HCT116 (cell line): Measurements from ENCODE around the gene CHST14. TPM values are rescaled to one million over a fixed set of nuclear protein-coding genes. Genes with fewer than 3 reads are reported as not detected.

Source experiments
- ATAC-seq: fragments of 200-7000 bp; cut with Tn5 transposase; 2 replicates; pipeline ENCODE4 v1.9.1; 2020; ENCODE audit warnings: mild to moderate bottlenecking, moderate library complexity
- BruUV-seq: library from RNA; stranded (reverse); fragments of 400-500 nt; replicated peaks from 2 replicates; lab custom pipeline; 2021; lab: Mats Ljungman, UMichigan
- CTCF ChIA-PET: fragments of 300-600 bp; sonication (Branson Sonifier 250); formaldehyde crosslinking; loops from one replicate; lab custom pipeline; 2021; ENCODE audit warnings: antibody characterized with exemption; lab: Charles Lee
- POLR2A ChIA-PET: fragments of 300-600, 350-600 bp; sonication (Branson Sonifier 250); formaldehyde crosslinking; loops from one replicate; lab custom pipeline; 2021; ENCODE audit warnings: antibody characterized with exemption; lab: Charles Lee
- RAD21 ChIA-PET, 2 experiments: fragments of 300-600 bp; sonication (Branson Sonifier 250); formaldehyde crosslinking; loops; one replicate each; lab custom pipeline; 2023; ENCODE audit warnings: low total read pairs in 2 of 2; ENCODE audit not compliant: uncharacterized antibody in 2 of 2, unreplicated experiment in 2 of 2, low non-redundant PET in 1 of 2; lab: Charles Lee
- DNase-seq: peaks from one replicate; pipeline ENCODE4 v3.0.0-alpha.2; 2010; ENCODE audit warnings: low read depth, low spot score
- H2AFZ ChIP-seq: fragments of 200-600 bp; shearing (Covaris generic), sonication (generic); 2 replicates; pipeline ENCODE4 v1.6.1; 2017; ENCODE audit warnings: low read depth, mixed run types, mixed read lengths, antibody characterized with exemption, low read length; ENCODE audit not compliant: poor library complexity, severe bottlenecking
- H3K27ac ChIP-seq: 2 replicates; pipeline ENCODE4 v1.5.1; 2012; ENCODE audit warnings: low read depth, low read length
- H3K27me3 ChIP-seq: fragments of 200-600 bp; sonication (generic); 2 replicates; pipeline ENCODE4 v1.6.1; 2016; ENCODE audit warnings: mixed run types, low read length, mixed read lengths; ENCODE audit not compliant: insufficient read depth
- H3K36me3 ChIP-seq, 2 experiments: fragments of 200-500 bp in 1 of 2; fragments of 200-600 bp in 1 of 2; sonication (Bioruptor generic) in 1 of 2; sonication (generic) in 1 of 2; 2 replicates each; pipeline versions ENCODE4 v1.5.1 to v1.6.1; 2014 to 2016; ENCODE audit warnings: low read length in 2 of 2, inconsistent platforms in 1 of 2, mixed read lengths in 1 of 2, mixed run types in 1 of 2; ENCODE audit not compliant: insufficient read depth in 2 of 2, control insufficient read depth in 1 of 2
- H3K4me1 ChIP-seq, 2 experiments: fragments of 200-600 bp in 1 of 2; sonication (generic) in 1 of 2; 2 replicates each; pipeline versions ENCODE4 v1.5.1 to v1.6.1; 2012 to 2017; ENCODE audit warnings: low read length in 2 of 2, inconsistent platforms in 1 of 2, mild to moderate bottlenecking in 1 of 2, mixed read lengths in 1 of 2, mixed run types in 1 of 2, moderate library complexity in 1 of 2; ENCODE audit not compliant: insufficient read depth in 2 of 2, control insufficient read depth in 1 of 2
- H3K4me2 ChIP-seq: fragments of 200-600 bp; sonication (generic); 2 replicates; pipeline ENCODE4 v1.6.1; 2017; ENCODE audit warnings: mixed run types, low read length, mixed read lengths
- H3K4me3 ChIP-seq, 2 experiments: fragments of 200-600 bp in 1 of 2; sonication (generic) in 1 of 2; replicated peaks in 1 of 2; 2 replicates each; pipeline ENCODE4 v1.5.1; 2011 to 2016; ENCODE audit warnings: low read length in 2 of 2, control low read depth in 1 of 2, low read depth in 1 of 2, mild to moderate bottlenecking in 1 of 2, mixed read lengths in 1 of 2, mixed run types in 1 of 2
- H3K79me2 ChIP-seq: fragments of 200-600 bp; sonication (generic); 2 replicates; pipeline ENCODE4 v1.6.1; 2017; ENCODE audit warnings: mild to moderate bottlenecking, mixed run types, low read length, moderate library complexity, mixed read lengths; ENCODE audit not compliant: insufficient read depth
- H3K9ac ChIP-seq: fragments of 200-600 bp; sonication (generic); 2 replicates; pipeline ENCODE4 v1.6.1; 2016; ENCODE audit warnings: low read length, mixed read lengths
- H3K9me2 ChIP-seq: fragments of 200-600 bp; sonication (generic), shearing (Covaris generic); 2 replicates; pipeline ENCODE4 v1.6.1; 2017; ENCODE audit warnings: mixed run types, mild to moderate bottlenecking, moderate library complexity; ENCODE audit not compliant: insufficient read depth
- H3K9me3 ChIP-seq, 2 experiments: fragments of 200-500 bp in 1 of 2; fragments of 200-600 bp in 1 of 2; sonication (Bioruptor generic) in 1 of 2; sonication (generic) in 1 of 2; 2 replicates each; pipeline ENCODE4 v1.6.1; 2014 to 2017; ENCODE audit warnings: low read length in 2 of 2, mixed read lengths in 2 of 2, inconsistent platforms in 1 of 2, low read depth in 1 of 2, mild to moderate bottlenecking in 1 of 2, mixed run types in 1 of 2, moderate library complexity in 1 of 2; ENCODE audit not compliant: control insufficient read depth in 1 of 2, insufficient read depth in 1 of 2
- H4K20me1 ChIP-seq: fragments of 200-600 bp; sonication (generic), shearing (Covaris generic); 2 replicates; pipeline ENCODE4 v1.6.1; 2017; ENCODE audit warnings: mixed run types, mild to moderate bottlenecking, moderate library complexity; ENCODE audit not compliant: insufficient read depth
- CBX3 ChIP-seq: IDR thresholded peaks from 2 replicates; pipeline ENCODE4 v1.6.1; 2012; ENCODE audit warnings: low read depth
- CEBPB ChIP-seq: IDR thresholded peaks from 2 replicates; pipeline ENCODE4 v1.6.1; 2012; ENCODE audit warnings: low read depth
- JUND ChIP-seq: IDR thresholded peaks from 2 replicates; pipeline ENCODE4 v1.6.1; 2012
- MAX ChIP-seq: IDR thresholded peaks from 2 replicates; pipeline ENCODE4 v1.6.1; 2012
- SIN3A ChIP-seq: IDR thresholded peaks from 2 replicates; pipeline ENCODE4 v1.6.1; 2012; ENCODE audit warnings: low read depth
- SP1 ChIP-seq: IDR thresholded peaks from 2 replicates; pipeline ENCODE4 v1.6.1; 2012; ENCODE audit warnings: low read depth
- SRF ChIP-seq: IDR thresholded peaks from 2 replicates; pipeline ENCODE4 v1.6.1; 2012; ENCODE audit warnings: low read depth
- YY1 ChIP-seq: IDR thresholded peaks from 2 replicates; pipeline ENCODE4 v1.6.1; 2011; ENCODE audit warnings: low read length, low read depth, moderate library complexity, mild to moderate bottlenecking; ENCODE audit not compliant: insufficient replicate concordance; ENCODE audit errors: extremely low read depth
- ZFX ChIP-seq: fragments of 450-650 bp; IDR thresholded peaks from 2 replicates; pipeline ENCODE4 v1.6.1; 2017
- ZNF274 ChIP-seq: fragments of 200-500 bp; sonication (Bioruptor generic); IDR thresholded peaks from 2 replicates; pipeline ENCODE4 v1.6.1; 2014; ENCODE audit warnings: mild to moderate bottlenecking, low read depth, low read length, inconsistent platforms
- intact Hi-C: fragments of 100-400 bp; cut with micrococcal nuclease; formaldehyde crosslinking; loops from 2 replicates; pipeline ENCODE4 v1.10.0; 2022
- total RNA-seq: library from RNA; stranded (reverse); gene quantifications from one replicate; pipeline ENCODE4 v1.2.1, GENCODE V29; 2021; ENCODE audit not compliant: unreplicated experiment
- TF ChIP-seq, protein P1 (sequence below): IDR thresholded peaks from 2 replicates; pipeline ENCODE4 v1.6.1; 2012
- TF ChIP-seq, protein P2 (sequence below), 3 experiments: fragments of 200-600 bp in 1 of 3; sonication (generic) in 1 of 3; IDR thresholded peaks in 2 of 3; conservative IDR thresholded peaks in 1 of 3; 2 replicates each; pipeline ENCODE4 v1.5.1; 2012 to 2017; ENCODE audit warnings: low read depth in 2 of 3, low read length in 2 of 3, antibody characterized with exemption in 1 of 3, borderline replicate concordance in 1 of 3, control low read depth in 1 of 3, mild to moderate bottlenecking in 1 of 3, mixed read lengths in 1 of 3, mixed run types in 1 of 3, moderate library complexity in 1 of 3; ENCODE audit not compliant: insufficient read depth in 1 of 3

Gene CHST14
- total RNA-seq, 1 experiment from 2014 or later, result 12.7 TPM

- Histone ChIP-seq H3K4me3 (no peak overlapping the region), H3K9me2 (no peaks in the 10 kb centered on the region), H3K9me3 (no peaks in the 10 kb centered on the region), H3K79me2 (peaks cover 90% of the 10 kb centered on the region), H3K4me1 (peaks cover 15 to 26% of the 10 kb centered on the region in 2 experiments), H3K27me3 (no peaks in the 10 kb centered on the region), H4K20me1 (no peaks in the 10 kb centered on the region; the same call in 1 of the 2 replicates), H3K36me3 (no peaks in the 10 kb centered on the region), H2AFZ (no peak overlapping the region), H3K27ac (no peak overlapping the region), H3K9ac (no peak overlapping the region), H3K4me2 (no peak overlapping the region; the same call in 1 of the 2 replicates)
- DNase-seq (no peak), ATAC-seq (no peak)
- intact Hi-C loops, result no loop called here
- ChIA-PET POLR2A (no interaction called here), RAD21 (no interaction called here), CTCF (no interaction called here)
- TF ChIP-seq CEBPB (no peak), CBX3 (no peak), SRF (no peak), ZNF274 (no peak), ZFX (no peak), SIN3A (no peak), MAX (no peak)
- TF ChIP-seq, protein P1, sequence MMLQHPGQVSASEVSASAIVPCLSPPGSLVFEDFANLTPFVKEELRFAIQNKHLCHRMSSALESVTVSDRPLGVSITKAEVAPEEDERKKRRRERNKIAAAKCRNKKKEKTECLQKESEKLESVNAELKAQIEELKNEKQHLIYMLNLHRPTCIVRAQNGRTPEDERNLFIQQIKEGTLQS, result no peak
- BruUV-seq, result no TSS peak
Measured at GRCh38 chr15:40448354-40448753, 22.4 kb upstream of the CHST14 start.

DNA sequence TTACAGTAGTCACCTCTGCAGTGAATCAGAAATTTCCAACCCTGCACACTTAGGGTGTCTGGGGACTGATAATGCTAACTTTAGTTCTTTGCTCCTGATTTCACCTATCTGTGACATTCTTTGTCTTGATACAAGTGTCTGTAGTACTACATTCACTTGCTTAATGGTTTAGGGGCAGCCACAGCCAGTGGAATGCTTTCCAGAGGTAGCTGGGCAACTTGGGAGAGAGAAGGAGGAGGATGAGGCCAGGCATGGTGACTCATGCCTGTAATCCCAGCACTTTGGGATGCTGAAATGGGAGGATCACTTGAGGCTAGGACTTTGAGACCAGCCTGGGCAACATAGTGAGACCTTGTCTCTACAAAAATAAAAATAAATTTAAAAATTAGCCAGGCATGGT lies 21.5 kb upstream of the CHST14 start:
- H3K9me2 ChIP-seq, result no peaks in the 10 kb centered on the region
- no peak for TF ChIP-seq CBX3
- no peak for TF ChIP-seq SP1
- TF ChIP-seq, protein P1, result no peak
- no peak for TF ChIP-seq MAX
- no peak for TF ChIP-seq JUND
- no peak for TF ChIP-seq YY1
- TF ChIP-seq CEBPB, result no peak
- TF ChIP-seq, protein P2, sequence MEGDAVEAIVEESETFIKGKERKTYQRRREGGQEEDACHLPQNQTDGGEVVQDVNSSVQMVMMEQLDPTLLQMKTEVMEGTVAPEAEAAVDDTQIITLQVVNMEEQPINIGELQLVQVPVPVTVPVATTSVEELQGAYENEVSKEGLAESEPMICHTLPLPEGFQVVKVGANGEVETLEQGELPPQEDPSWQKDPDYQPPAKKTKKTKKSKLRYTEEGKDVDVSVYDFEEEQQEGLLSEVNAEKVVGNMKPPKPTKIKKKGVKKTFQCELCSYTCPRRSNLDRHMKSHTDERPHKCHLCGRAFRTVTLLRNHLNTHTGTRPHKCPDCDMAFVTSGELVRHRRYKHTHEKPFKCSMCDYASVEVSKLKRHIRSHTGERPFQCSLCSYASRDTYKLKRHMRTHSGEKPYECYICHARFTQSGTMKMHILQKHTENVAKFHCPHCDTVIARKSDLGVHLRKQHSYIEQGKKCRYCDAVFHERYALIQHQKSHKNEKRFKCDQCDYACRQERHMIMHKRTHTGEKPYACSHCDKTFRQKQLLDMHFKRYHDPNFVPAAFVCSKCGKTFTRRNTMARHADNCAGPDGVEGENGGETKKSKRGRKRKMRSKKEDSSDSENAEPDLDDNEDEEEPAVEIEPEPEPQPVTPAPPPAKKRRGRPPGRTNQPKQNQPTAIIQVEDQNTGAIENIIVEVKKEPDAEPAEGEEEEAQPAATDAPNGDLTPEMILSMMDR (IDR thresholded peaks at IDR 0.05 in 2 of 3, conservative IDR thresholded peaks at IDR 0.05 in 1 of 3; ENCODE audit: borderline replicate concordance in 1 of 3, insufficient read depth in 1 of 3, low read depth in 2 of 3, low read length in 2 of 3), result no peak
- no peaks in the 10 kb centered on the region; the same call in 1 of the 2 replicates for H4K20me1 ChIP-seq
- peaks cover 89% of the 10 kb centered on the region for H3K79me2 ChIP-seq
- CTCF ChIA-PET, result no interaction called here
- peaks cover 21 to 35% of the 10 kb centered on the region in 2 experiments for H3K4me1 ChIP-seq
- RAD21 ChIA-PET, result no interaction called here
- no TSS peak for BruUV-seq
- intact Hi-C loops, result no loop called here
- no peak overlapping the region for H2AFZ ChIP-seq
- H3K27me3 ChIP-seq, result no peaks in the 10 kb centered on the region
- H3K4me3 ChIP-seq, result no peak overlapping the region
- H3K36me3 ChIP-seq, result no peaks in the 10 kb centered on the region
- H3K9me3 ChIP-seq, result no peaks in the 10 kb centered on the region
- H3K4me2 ChIP-seq, result peak overlapping the region; percentile 28; the same call in 1 of the 2 replicates
- no peak overlapping the region for H3K9ac ChIP-seq
- H3K27ac ChIP-seq, result no peak overlapping the region
- ATAC-seq (peak; percentile 70), DNase-seq (no peak)
- POLR2A ChIA-PET, result no interaction called here
